ENCODE data around the gene ALOX15B.

DNA sequence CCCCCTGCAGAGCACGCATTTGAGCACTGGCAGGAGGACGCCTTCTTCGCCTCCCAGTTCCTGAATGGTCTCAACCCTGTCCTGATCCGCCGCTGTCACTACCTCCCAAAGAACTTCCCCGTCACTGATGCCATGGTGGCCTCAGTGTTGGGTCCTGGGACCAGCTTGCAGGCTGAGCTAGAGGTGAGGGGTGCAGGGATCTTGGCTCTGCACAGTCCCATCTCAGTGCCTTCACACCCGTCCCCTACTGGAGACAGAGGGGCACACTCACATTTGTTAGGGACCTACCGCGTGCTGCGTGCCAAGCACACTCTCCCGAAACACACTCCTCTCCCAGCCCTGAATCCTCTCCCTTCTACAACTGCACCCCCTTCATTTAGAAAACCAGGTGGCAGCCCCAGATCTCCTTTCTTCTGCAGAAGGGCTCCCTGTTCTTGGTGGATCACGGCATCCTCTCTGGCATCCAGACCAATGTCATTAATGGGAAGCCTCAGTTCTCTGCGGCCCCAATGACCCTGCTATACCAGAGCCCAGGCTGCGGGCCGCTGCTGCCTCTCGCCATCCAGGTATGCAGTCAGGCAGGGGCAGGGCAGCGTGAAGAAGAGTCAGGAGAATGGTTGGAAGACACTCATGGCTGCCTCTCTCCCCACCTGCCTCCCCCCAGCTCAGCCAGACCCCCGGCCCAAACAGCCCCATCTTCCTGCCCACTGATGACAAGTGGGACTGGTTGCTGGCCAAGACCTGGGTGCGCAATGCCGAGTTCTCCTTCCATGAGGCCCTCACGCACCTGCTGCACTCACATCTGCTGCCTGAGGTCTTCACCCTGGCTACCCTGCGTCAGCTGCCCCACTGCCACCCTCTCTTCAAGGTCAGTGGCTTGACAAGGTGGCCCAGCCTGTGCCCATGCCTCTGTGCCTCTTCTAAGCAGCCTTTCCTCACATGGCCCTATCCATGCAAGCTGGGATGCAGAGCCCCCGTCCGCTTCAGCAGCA, 6.3 kb downstream of the ALOX15B start:
- TF ChIP-seq FOXA1 (IDR thresholded peaks at IDR 0.05) (no peak), SP1 (IDR thresholded peaks at IDR 0.05) (no peak), YY1 (IDR thresholded peaks at IDR 0.05) (no peak), RAD21 (IDR thresholded peaks at IDR 0.05) (no peak), JUND (IDR thresholded peaks at IDR 0.05) (no peak), EGR1 (IDR thresholded peaks at IDR 0.05; ENCODE audit: low read depth in 2 of 2) (no peak)
- TF ChIP-seq, protein P1, sequence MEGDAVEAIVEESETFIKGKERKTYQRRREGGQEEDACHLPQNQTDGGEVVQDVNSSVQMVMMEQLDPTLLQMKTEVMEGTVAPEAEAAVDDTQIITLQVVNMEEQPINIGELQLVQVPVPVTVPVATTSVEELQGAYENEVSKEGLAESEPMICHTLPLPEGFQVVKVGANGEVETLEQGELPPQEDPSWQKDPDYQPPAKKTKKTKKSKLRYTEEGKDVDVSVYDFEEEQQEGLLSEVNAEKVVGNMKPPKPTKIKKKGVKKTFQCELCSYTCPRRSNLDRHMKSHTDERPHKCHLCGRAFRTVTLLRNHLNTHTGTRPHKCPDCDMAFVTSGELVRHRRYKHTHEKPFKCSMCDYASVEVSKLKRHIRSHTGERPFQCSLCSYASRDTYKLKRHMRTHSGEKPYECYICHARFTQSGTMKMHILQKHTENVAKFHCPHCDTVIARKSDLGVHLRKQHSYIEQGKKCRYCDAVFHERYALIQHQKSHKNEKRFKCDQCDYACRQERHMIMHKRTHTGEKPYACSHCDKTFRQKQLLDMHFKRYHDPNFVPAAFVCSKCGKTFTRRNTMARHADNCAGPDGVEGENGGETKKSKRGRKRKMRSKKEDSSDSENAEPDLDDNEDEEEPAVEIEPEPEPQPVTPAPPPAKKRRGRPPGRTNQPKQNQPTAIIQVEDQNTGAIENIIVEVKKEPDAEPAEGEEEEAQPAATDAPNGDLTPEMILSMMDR (IDR thresholded peaks at IDR 0.05; ENCODE audit: low read depth, low read length, missing input control), result no peak

Measured in liver (tissue), 3 donors.